Measurements from ENCODE around the gene RTP4.
"Not testable (repeated sequence)": the region's sequence is repeated elsewhere in the genome, so short reads cannot be mapped to it uniquely, and the experiment has no call there.

RTP4 gene

DNA sequence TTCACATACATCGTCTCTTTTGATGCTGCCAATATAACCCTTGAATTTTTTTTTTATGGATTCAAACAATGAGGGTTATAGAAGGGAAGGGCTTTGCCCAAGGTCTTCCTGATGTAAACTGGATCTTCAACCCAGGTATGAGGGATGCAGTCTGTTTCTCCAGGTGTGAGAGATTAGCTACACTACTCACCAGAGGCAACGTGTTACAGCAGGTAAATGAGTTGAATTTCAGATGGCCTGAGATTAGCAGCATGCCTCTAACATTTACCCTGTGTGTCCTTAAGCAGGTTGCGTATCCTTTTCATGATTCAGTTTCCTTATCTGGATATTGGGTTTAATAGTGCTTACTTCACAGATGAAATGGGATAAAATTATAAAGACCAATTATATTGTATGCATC lies 1.9 kb downstream of the RTP4 start:
- no peak for DNase-seq

GRCh38 chr3:187375581-187375980 lies 7.4 kb downstream of the RTP4 start:
- DNase-seq = no peak

GRCh38 chr3:187377842-187378241 lies 9.7 kb downstream of the RTP4 start:
- no peak for DNase-seq

- DNase-seq = no peak
Measured at GRCh38 chr3:187382609-187383151, 14.5 kb downstream of the RTP4 start.

GRCh38 chr3:187383246-187383645 lies 15.1 kb downstream of the RTP4 start:
- no peak for DNase-seq

GRCh38 chr3:187385296-187385695 lies 17.1 kb downstream of the RTP4 start:
- no peak for DNase-seq

DNA sequence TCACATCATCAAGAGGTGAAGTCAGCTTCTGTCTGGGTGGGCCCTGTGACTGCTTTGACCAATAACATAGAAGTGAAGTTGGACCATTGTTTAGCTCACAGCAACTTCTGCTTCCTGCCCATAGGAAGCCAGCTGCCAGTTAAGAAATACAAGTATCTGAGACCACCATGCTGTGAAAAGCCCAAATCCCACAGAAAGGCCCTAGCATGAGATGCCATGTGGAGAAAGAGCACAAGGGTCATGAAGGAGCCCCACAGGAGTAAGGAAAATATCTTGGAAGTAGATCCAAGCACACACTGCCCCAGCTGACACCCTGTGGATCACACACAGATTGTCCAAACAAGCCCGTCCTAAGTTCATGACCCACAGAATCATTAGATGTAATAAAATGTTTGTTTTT lies 28.5 kb downstream of the RTP4 start:
- DNase-seq = no peak

DNA sequence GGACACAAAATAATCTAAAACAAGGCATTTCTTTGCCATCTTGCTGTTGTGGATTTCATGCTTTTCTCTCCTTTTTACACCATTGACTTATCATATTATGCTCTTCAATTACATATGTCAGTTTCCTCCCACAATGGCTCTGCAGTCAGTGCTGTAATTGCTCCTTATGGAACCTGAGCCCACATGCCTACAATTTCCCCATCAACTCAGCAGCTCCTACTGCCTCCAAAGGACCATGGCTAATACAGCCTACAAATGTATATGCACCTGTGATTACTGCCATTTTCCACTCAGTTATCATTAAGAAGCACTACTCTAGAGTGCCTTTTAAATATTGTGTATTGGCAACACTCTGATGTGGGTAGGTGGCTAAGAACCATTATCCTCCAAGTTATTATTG lies 30.8 kb downstream of the RTP4 start:
- no peak for DNase-seq

- DNase-seq = no peak
Measured at GRCh38 chr3:187400756-187401155, 32.6 kb downstream of the RTP4 start.

- DNase-seq = no peak
Measured at GRCh38 chr3:187401856-187402255, 33.7 kb downstream of the RTP4 start.

- no peak for DNase-seq
Measured at GRCh38 chr3:187403768-187404288, 35.6 kb downstream of the RTP4 start.

DNA sequence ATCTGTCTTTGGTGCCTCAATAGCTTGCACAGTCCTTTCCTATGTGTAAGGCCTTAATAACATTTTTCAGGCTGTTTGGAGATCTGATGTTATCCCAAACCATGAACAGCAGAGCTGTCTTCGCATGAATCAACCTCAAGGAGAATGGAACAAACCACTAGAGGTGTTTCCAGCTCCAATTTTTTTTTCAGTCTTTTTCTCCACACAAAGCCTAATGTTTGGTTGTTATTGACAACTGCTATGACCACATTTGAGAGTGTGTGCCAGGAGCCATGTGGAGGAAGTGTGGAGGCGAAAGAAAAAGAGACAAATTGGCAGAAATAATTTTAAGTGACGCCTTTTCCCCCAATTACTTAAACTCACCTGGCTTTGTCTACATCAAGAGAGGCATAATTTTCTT lies 38.7 kb downstream of the RTP4 start:
- DNase-seq = no peak

- DNase-seq = not testable (repeated sequence)
Measured at GRCh38 chr3:187411991-187412781, 44.0 kb downstream of the RTP4 start.
